MCF 10A (cell line): ENCODE measurements around the gene RHEBL1. TPM values are rescaled to one million over a fixed set of nuclear protein-coding genes. Genes with fewer than 3 reads are reported as not detected.

Experiments
- BruUV-seq: library from RNA; stranded (reverse); fragments of 400-500 nt; replicated peaks from 2 replicates; lab custom pipeline; 2021; lab: Mats Ljungman, UMichigan
- CTCF ChIA-PET: fragments of 300-600 bp; sonication (Branson Sonifier 250); formaldehyde crosslinking; extraction: SDS; loops from one replicate; lab custom pipeline; 2021; ENCODE audit warnings: antibody characterized with exemption, inconsistent platforms; lab: Yijun Ruan, JAX
- POLR2A ChIA-PET: fragments of 300-600, 350-650 bp; sonication (Branson Sonifier 250); formaldehyde crosslinking; extraction: SDS; loops from one replicate; lab custom pipeline; 2020; ENCODE audit warnings: antibody characterized with exemption, inconsistent platforms; lab: Yijun Ruan, JAX
- DNase-seq: peaks from one replicate; pipeline ENCODE4 v3.0.0-alpha.2; 2018; ENCODE audit not compliant: unreplicated experiment
- H3K27ac Mint-ChIP-seq: one replicate; pipeline ENCODE4 v1.8.0; 2022; ENCODE audit warnings: mild to moderate bottlenecking, low read depth, mixed read lengths; ENCODE audit not compliant: unreplicated experiment
- H3K27me3 Mint-ChIP-seq: one replicate; pipeline ENCODE4 v1.8.0; 2022; ENCODE audit warnings: mixed read lengths; ENCODE audit not compliant: insufficient read depth, unreplicated experiment
- H3K36me3 Mint-ChIP-seq: one replicate; pipeline ENCODE4 v1.8.0; 2022; ENCODE audit warnings: mild to moderate bottlenecking, moderate library complexity, mixed read lengths; ENCODE audit not compliant: insufficient read depth, unreplicated experiment
- H3K4me1 Mint-ChIP-seq: one replicate; pipeline ENCODE4 v1.8.0; 2022; ENCODE audit warnings: mixed read lengths; ENCODE audit not compliant: insufficient read depth, unreplicated experiment
- H3K4me3 Mint-ChIP-seq: one replicate; pipeline ENCODE4 v1.8.0; 2022; ENCODE audit warnings: mild to moderate bottlenecking, moderate library complexity, mixed read lengths; ENCODE audit not compliant: unreplicated experiment
- H3K9me3 Mint-ChIP-seq: one replicate; pipeline ENCODE4 v1.8.0; 2022; ENCODE audit warnings: mixed read lengths; ENCODE audit not compliant: unreplicated experiment
- CTCF ChIP-seq: fragments of 200-600 bp; IDR thresholded peaks from one replicate; pipeline ENCODE4 v1.8.0; 2022; ENCODE audit warnings: antibody characterized with exemption, mild to moderate bottlenecking; ENCODE audit not compliant: unreplicated experiment
- intact Hi-C: fragments of 100-400 bp; cut with micrococcal nuclease; formaldehyde crosslinking; loops from 2 replicates; pipeline ENCODE4 v1.14.1; 2022
- total RNA-seq: library from RNA; stranded (reverse); gene quantifications from 2 replicates; pipeline ENCODE4 v1.2.3, GENCODE V29; 2022

RHEBL1 gene
- total RNA-seq, 1 experiment from 2014 or later = 0.35 TPM

GRCh38 chr12:49037111-49037946 is 32.5 kb downstream of the RHEBL1 start:
- POLR2A ChIA-PET = interaction anchor here (0.6 to 1.4 kb wide), 2 partner anchors 15 to 22 kb away, joined by 3 to 5 read pairs; no protein-coding TSS in a partner anchor
- Mint-ChIP-seq H3K4me3 (no peak overlapping the region), H3K9me3 (no peaks in the 10 kb centered on the region), H3K27me3 (no peaks in the 10 kb centered on the region), H3K4me1 (no peaks in the 10 kb centered on the region), H3K36me3 (peaks cover 64% of the 10 kb centered on the region), H3K27ac (no peak overlapping the region)
- intact Hi-C loops = no loop called here
- CTCF ChIA-PET = interaction anchor here (0.5 to 2.4 kb wide), 6 partner anchors 9 to 624 kb away, joined by 3 to 8 read pairs (median 3); partner anchors contain the start of gene DHH
- no peak for DNase-seq
- no peak for TF ChIP-seq CTCF
- no TSS peak for BruUV-seq

- Mint-ChIP-seq H3K27ac (peak overlapping the region; percentile 46), H3K4me3 (no peak overlapping the region), H3K36me3 (peaks cover 60% of the 10 kb centered on the region), H3K9me3 (no peaks in the 10 kb centered on the region), H3K4me1 (no peaks in the 10 kb centered on the region), H3K27me3 (no peaks in the 10 kb centered on the region)
- intact Hi-C loops = no loop called here
- BruUV-seq = no TSS peak
- ChIA-PET POLR2A (no interaction called here), CTCF (interaction anchor here (0.9 to 2.4 kb wide), 4 partner anchors 9 to 52 kb away, joined by 3 to 8 read pairs (median 4); partner anchors contain the start of gene PRKAG1)
- TF ChIP-seq CTCF = no peak
- DNase-seq = no peak
Measured at GRCh38 chr12:49036029-49036428, 33.8 kb downstream of the RHEBL1 start.

GRCh38 chr12:49034286-49034622 is 35.5 kb downstream of the RHEBL1 start:
- no peak for TF ChIP-seq CTCF
- Mint-ChIP-seq H3K9me3 (no peaks in the 10 kb centered on the region), H3K4me3 (no peak overlapping the region), H3K4me1 (no peaks in the 10 kb centered on the region), H3K27ac (no peak overlapping the region), H3K27me3 (no peaks in the 10 kb centered on the region), H3K36me3 (peaks cover 71% of the 10 kb centered on the region)
- BruUV-seq = no TSS peak
- ChIA-PET POLR2A (interaction anchor here (0.9 to 1.1 kb wide), 2 partner anchors 13 to 98 kb away, joined by 3 read pairs; no protein-coding TSS in a partner anchor), CTCF (interaction anchor here (1.6 kb wide), 1 partner anchor 10 kb away, joined by 5 read pairs; no protein-coding TSS in a partner anchor)
- DNase-seq = no peak
- intact Hi-C loops = no loop called here

GRCh38 chr12:49033611-49034285 is 36.0 kb downstream of the RHEBL1 start:
- no TSS peak for BruUV-seq
- intact Hi-C loops = no loop called here
- no peaks in the 10 kb centered on the region for H3K4me1 Mint-ChIP-seq
- no peak for TF ChIP-seq CTCF
- CTCF ChIA-PET = interaction anchor here (1.6 kb wide), 1 partner anchor 11 kb away, joined by 5 read pairs; no protein-coding TSS in a partner anchor
- no peaks in the 10 kb centered on the region for H3K27me3 Mint-ChIP-seq
- no peaks in the 10 kb centered on the region for H3K9me3 Mint-ChIP-seq
- H3K4me3 Mint-ChIP-seq = no peak overlapping the region
- no peak for DNase-seq
- no peak overlapping the region for H3K27ac Mint-ChIP-seq
- H3K36me3 Mint-ChIP-seq = peaks cover 71% of the 10 kb centered on the region
- POLR2A ChIA-PET = interaction anchor here (0.6 to 1.4 kb wide), 3 partner anchors 12 to 14 kb away, joined by 3 to 6 read pairs (median 3); no protein-coding TSS in a partner anchor
